CD4-positive, alpha-beta T cell treated with Interleukin-17A for 4 hours (primary cell): ENCODE data around the gene PPP4C.
"Not testable (repeated sequence)": the region's sequence is repeated elsewhere in the genome, so short reads cannot be mapped to it uniquely, and the experiment has no call there.

ENCODE experiments used
- DNase-seq: peaks from one replicate; pipeline ENCODE4 v3.0.0-alpha.2; 2020; ENCODE audit warnings: mixed read lengths

Gene PPP4C

GRCh38 chr16:30104090-30104489, 28.3 kb downstream of the PPP4C start:
- DNase-seq, result no peak

DNA sequence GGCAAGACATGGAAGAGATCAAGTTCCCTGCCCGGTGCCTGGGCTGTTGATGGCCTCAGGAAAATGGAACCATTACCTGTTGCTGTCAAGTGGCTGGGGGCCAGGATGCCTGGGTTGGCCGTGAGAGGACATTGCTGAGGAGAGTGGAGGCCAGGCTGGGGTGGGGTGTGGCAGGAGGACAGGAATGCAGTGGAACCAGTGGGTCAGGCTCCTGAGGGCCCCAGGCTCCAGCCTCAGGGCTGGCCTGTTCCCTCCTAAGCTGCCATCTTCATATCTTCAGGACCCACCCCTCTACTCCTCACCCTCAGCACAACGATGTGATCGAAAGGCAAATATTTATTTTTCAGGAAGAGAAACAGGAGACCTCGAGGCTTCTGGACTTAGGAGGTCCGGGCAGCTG, 28.7 kb downstream of the PPP4C start:
- no peak for DNase-seq

- DNase-seq, result no peak
Measured at GRCh38 chr16:30108059-30108850, 32.5 kb downstream of the PPP4C start.

DNA sequence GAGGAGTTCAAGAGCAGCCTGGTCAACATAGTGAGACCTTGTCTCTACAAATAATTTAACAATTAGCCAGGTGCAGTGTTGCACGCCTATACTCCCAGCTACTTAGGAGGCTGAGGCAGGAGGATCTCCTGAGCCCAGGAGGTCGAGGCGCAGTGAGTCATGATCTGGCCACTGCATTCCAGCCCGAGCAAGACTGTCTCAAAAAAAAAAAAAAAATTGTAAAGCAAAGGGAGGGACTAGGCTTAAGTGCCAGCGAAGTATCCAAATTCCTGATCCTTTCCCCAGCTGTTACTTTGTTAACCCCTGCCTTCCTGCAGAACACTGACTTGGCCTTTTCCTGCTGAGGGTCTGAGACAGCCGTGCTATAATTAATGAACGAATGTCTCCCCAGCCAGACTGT, 34.9 kb downstream of the PPP4C start:
- DNase-seq, result no peak

DNA sequence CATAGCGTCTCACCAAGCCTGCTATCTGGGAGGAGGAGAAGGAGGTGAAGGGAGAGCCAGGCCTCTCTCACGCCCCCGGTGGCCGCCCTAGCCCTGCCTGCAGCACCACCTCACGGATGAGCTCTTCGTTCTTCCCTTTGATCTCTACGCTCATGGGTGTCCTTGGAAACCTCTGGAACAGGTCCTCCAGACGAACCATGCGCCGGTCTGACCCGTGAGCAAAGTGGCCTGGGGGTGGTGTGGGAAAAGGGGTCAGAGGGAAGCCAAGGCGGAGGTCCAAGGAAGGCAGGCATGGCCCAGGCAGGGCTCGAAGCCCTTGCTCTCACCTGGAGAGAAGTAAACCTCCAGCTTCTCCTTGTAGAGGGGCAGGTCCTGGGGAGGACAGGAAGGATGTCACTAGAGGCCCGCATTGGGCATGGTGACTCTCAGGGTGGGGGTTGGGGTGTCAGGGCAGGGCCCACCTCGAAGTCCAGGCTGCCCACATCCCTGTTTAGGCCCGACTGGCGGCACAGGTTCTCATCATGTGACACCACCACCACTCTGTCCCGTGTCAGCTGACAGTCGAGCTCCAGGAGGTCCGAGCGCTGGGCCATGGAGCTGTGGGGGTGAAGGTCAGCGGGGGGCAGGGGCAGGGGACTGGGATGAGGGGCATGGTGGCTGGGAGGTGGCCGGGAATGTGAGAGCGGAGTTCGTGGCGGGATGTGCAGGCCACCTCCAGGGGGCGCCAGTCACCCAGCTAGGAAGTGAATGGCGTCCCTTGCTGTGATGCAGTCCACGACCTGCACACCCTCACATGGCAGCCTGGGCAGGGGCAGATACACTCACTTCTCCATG, 36.6 kb downstream of the PPP4C start:
- peak; percentile 75 for DNase-seq

DNA sequence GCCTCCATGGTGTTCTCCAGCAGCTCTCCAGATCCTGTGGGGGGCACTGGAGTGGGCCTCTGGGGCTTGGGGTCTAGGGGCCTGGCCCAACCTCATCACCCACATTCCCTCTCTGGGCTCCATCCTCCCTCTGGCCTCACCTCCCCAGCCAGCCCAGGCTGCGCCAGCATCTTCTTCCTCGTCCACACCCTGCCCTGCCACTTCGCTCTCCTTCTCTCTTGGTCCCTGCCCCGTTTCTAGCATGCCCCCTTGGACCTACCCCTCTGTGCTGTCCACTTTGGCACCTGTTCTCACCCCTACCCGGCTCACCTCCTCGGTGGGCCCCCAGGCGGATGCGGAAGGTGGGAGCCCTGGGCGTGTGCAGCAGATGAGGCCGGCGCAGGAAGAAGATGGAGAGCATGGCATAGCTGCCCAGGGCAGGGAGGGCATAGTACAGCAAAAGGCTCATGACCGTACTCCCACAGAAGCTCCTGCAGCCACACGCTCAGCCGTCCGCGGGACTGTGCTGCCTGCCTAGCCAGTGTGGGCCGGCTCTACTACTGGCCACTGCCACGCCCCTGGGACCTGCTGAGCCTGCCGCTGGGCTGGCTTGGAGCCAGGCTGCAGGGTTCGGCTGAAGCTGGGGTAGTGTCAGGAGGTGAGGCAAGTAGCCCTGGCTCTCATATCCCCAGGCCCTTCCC, 37.4 kb downstream of the PPP4C start, which contains the start of gene GDPD3:
Gene GDPD3 (minus strand): TSS at position 507 of the 680 bp plus-strand sequence. CDS start 59 bp downstream, at position 448.
- no peak for DNase-seq

GRCh38 chr16:30113711-30114333, 38.0 kb downstream of the PPP4C start:
- no peak for DNase-seq

- DNase-seq, result no peak
Measured at GRCh38 chr16:30114411-30114810, 38.6 kb downstream of the PPP4C start.

DNA sequence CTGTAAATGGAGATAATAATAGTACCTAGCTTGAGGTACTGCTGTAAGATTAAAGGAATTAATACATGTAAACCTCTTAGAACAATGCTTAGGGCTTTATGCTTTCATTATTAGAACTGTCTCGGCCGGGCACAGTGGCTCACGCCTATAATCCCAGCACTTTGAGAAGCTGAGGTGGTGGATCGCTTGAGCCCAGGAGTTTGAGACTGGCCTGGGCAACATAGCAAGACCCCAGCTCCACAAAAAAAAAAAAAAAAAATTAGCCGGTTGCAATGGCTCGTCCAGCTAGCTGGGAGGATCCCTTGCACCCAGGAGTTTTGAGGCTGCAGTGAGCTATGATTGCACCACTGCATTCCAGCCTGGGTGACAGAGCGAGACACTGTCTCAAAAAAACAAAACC, 39.0 kb downstream of the PPP4C start:
- not testable (repeated sequence) for DNase-seq

DNA sequence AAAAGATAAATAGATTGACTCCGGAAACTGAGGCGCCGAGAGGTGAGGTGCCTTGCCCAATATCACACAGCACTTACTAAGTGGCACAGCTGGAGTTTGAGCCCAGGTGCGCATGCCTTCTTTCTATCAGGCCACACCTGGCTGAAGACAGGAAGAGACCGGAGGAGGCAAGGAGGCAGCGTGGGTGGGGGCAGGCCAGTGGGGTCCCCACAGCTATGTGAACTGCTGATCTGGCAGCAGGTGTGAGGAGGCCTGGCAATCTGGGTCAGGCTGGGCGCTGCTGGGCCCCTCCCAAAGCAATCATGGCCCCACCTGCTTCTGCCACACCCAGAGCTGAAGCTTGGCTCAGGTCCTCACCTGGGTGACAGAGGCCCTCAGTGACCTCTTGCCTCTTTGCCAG, 39.4 kb downstream of the PPP4C start:
- peak; percentile 65 for DNase-seq

DNA sequence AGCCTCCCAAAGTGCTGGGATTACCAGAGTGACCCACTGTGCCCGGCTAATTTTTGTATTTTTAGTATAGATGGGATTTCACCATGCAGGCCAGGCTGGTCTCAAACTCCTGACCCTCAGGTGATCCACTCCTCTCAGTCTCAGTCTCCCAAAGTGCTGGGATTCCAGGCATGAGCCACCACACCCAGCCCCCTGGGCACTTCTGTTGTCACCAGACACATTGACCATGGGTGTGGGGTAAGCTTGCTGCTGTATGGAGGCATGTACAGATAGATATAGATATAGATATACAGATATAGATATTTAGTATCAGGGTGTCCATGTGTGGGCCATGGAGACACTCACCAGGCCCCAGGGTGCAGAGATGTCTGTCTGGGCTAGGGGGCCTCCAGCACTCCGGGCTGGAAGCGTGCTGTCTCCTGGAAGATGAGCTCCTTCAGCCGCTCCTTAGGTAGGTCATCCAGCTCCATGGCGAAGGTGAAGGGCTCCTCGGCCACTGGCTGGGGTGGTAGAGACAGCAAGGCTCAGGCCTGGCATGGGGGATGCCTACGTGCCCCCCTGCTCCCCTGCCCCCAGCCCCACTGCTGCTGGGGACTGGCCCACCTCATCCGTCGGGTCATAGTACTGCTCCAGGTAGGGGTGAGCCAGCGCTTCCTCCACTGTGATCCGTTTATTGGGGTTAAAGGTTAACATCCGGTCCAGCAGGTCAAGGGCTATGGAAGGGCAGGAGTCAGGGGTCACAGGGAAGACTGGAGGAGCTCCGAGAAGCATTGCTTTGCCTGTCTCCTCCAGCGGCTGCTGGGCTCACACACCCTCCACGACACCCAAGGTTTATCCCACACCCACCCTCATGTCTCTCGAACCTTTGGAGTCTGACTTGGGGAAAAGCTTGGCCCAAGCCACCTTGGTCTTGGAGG, 40.8 kb downstream of the PPP4C start:
- DNase-seq, result no peak

DNA sequence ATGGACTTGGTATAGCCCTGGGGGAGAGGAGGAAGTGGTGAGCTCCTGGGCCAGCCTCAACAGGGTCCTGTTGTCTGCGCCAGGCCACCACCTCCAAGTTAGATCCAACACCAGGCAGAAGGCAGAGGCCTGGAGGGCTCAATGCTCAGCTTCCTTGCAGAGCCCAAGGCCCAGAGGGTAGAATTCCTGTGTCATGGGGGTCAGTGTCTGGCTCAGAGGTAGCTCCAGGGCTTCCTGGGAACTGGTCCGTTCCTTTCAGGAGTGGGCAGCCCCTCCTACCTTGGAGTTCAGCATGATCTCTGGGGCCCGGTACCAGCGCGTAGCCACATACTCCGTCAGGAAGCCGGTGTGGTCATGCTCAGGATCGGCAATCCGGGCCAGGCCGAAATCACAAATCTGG, 42.0 kb downstream of the PPP4C start:
- no peak for DNase-seq

DNA sequence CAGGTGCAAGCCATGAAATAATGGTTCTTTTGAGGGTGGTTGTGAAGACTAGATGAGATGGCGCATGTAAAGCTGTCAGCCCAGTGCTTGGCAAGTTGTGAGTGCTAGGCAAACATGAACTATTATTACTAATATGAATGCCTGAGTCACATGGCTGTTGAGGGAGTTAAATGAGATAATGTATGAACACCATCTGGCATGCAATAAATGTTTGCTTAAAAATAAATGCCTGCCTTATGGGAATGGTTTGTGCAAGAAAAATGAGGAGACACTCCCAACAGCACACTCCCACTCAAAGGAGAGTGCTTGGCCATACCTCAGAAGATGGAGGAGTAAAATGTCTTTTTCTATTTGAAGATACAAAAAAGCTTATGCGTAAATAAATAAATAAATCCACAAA, 43.6 kb downstream of the PPP4C start:
- DNase-seq, result no peak

GRCh38 chr16:30120340-30121105, 44.7 kb downstream of the PPP4C start:
- DNase-seq, result no peak

- no peak for DNase-seq
Measured at GRCh38 chr16:30121741-30122571, 46.2 kb downstream of the PPP4C start.

- DNase-seq, result peak; percentile 30
Measured at GRCh38 chr16:30122604-30123160, 46.9 kb downstream of the PPP4C start.

DNA sequence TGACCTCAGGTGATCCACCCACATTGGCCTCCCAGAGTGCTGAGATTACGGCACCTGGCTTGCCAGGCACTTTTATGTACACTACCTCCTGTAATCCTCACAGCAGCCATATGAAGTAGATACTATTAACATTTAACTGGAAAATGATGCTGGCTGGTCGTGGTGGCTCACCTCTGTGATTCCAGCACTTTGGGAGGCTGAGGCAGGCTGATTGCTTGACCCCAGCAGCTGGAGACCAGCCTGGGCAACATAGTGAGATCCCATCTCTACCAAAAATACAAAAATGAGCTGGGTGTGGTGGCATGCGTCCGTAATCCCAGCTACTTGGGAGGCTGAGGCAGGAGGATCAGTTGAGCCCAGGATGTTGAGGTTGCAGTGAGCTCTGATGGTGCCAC, 49.2 kb downstream of the PPP4C start:
- DNase-seq, result no peak

DNA sequence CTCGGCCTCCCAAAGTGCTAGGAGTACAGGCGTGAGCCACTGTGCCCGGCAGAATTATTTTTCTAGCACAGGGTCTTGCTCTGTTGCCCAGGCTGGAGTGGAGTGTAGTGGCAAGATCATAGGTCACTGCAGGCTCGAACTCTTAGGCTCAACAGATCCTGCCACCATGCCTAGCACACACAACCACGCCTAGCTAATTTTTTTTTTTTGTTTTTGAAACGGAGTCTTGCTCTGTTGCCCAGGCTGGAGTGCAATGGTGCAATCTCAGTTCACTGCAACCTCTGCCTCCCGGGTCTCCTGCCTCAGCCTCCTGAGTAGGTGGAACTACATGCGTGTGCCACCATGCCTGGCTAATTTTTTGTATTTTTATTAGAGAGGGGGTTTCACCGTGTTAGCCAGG, 49.9 kb downstream of the PPP4C start:
- DNase-seq, result not testable (repeated sequence)

- DNase-seq, result no peak
Measured at GRCh38 chr16:30127993-30128392, 52.2 kb downstream of the PPP4C start.
